ENCODE results near the gene OXCT1.

GRCh38 chr5:41815261-41815660, 55.0 kb downstream of the OXCT1 start:
- TF ChIP-seq EP300 (IDR thresholded peaks at IDR 0.05) (no peak), CTCF (IDR thresholded peaks at IDR 0.05) (no peak), POLR2A (IDR thresholded peaks at IDR 0.05; ENCODE audit: low read length) (no peak), CBX8 (IDR thresholded peaks at IDR 0.05) (no peak), MAZ (IDR thresholded peaks at IDR 0.05; ENCODE audit: borderline replicate concordance, low read depth, low read length) (no peak), E2F6 (IDR thresholded peaks at IDR 0.05; ENCODE audit: borderline replicate concordance, low read depth) (no peak), NR3C1 (IDR thresholded peaks at IDR 0.05) (no peak), REST (IDR thresholded peaks at IDR 0.05) (no peak), JUN (IDR thresholded peaks at IDR 0.05) (no peak), CEBPB (IDR thresholded peaks at IDR 0.05) (no peak), MYC (IDR thresholded peaks at IDR 0.05; ENCODE audit: borderline replicate concordance, low read length) (no peak), MAX (IDR thresholded peaks at IDR 0.05) (no peak), MAFK (IDR thresholded peaks at IDR 0.05; ENCODE audit: partially characterized antibody) (no peak), FOXS1 (CRISPR knock-in tag; IDR thresholded peaks at IDR 0.05) (no peak)
